ENCODE data around the gene CDC5L.

The CDC5L gene

DNA sequence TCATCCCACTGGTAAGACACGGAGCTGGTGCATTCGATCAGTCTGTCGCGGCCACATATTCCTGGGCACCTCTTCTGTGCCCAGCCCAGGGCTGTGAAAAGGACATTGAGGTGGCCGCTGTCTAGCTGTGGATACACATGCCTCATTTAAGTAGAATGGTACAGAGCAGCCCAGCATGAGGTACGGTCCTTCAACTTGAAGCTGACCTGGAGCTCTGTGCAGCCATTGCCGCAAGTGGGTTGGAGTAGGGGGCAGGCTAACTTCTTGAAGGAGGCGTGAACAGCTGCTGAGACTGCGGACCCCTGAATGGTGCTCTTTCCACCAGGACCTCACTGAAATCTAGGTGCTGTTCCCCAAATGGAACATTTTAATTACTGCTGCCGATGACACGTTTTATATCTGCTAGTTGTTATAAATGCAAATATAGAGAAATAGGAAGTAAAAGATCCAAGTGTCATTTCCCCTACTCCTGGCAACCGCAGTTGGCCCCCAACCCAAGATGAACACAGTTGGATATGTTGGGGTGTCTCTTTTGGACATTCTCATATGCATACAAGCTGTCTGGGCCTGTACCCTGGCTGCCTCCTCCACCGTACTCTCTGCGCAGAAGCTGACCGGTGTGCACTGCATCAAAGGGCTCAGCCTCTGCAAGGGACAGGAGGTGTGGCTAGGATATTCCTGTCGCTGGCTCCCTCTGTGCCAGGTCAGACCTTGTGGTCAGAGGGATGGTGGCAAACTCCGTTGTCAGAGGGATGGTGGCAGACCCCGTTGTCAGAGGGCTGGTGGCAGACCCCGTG lies 86.1 kb downstream of the CDC5L start:
- in situ Hi-C loops (cut with HindIII; ENCODE audit: low sequenced_read_pairs) = no loop called here

DNA sequence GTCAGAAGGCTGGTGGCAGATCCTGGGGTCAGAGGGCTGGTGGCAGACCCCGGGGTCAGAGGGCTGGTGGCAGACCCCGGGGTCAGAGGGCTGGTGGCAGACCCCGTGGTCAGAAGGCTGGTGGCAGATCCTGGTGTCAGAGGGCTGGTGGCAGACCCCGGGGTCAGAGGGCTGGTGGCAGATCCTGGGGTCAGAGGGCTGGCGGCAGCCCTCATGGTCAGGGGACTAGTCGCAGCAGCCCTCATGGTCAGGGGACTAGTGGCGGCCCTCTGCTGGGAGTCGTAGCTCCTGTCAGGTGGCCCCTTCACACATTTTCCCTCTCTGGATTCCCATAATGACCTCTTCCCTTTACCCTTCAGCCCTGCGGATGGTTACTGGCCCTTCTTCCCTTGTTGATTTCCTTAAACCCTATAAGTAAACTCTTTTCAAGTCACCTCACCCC lies 86.7 kb downstream of the CDC5L start:
- in situ Hi-C loops (cut with HindIII; ENCODE audit: low sequenced_read_pairs) = no loop called here

DNA sequence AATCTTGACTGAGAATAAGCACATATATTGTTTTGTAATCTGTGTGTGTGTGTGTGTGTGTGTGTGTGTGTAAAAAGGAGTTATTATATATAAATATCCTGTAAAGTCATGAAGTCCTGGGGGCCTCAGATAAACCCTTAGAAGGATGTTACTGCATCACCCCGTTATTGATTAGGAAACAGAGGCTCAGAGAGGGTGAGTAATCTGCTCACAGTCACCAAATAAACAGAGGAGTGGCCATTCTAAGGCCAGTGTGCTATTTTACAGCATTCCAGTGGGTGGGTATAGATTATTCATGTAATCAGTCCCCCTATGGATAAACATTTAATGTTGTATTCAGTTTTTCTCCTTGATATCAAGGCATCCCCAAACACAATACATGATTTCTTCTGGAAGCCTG lies 87.1 kb downstream of the CDC5L start:
- in situ Hi-C loops (cut with HindIII; ENCODE audit: low sequenced_read_pairs) = no loop called here

DNA sequence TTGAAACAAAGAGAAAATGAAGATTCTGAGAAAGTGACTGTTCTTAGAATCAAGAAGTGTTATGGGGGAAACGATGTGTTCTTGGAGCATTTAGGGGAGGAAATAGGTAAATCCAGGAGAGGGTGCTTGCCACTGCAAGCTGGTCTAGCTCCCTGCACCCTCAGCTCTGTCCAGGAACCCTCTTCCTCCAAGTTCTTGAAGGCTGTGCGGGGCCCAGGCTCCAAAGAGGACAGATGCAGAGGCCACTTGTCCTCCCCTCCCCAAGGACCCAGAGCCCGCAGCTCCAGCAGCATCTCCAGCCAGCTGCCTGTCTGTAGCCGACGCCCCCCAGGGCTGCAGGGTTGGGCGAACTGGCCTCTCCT lies 87.9 kb downstream of the CDC5L start:
- in situ Hi-C loops (cut with HindIII; ENCODE audit: low sequenced_read_pairs) = no loop called here

DNA sequence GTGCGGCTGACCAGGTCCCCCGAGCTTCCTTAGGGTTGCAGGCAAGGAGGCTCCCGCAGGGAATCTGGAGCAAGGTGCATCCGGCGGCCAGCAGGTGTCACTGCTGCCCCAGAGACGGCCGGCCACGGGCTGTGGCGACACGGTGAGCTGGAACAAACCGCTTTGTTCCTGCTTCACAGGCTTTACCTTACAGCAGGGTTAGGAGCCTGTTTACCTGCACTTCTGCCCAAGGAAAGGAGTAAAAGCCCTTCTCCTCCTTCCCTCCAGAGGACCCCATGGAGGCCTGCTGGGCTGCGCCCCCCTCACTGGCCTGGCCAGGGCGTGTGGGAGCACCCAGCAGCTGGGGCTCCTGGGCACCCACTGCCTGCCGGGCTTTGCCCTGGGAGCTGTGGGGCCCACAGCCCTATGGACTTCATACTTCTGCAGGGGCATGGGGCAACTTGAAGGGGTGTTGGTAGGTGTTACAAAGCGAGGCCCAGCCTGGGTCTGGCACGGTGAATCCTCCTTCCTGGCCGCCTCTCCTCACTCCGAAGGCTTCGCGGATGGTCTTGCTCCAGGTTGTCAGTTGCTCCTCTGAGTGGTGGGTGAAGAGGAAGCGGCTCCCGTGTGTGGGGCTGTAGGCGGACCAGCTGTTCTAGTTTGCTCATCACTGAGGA lies 88.4 kb downstream of the CDC5L start:
- in situ Hi-C loops (cut with HindIII; ENCODE audit: low sequenced_read_pairs) = no loop called here

DNA sequence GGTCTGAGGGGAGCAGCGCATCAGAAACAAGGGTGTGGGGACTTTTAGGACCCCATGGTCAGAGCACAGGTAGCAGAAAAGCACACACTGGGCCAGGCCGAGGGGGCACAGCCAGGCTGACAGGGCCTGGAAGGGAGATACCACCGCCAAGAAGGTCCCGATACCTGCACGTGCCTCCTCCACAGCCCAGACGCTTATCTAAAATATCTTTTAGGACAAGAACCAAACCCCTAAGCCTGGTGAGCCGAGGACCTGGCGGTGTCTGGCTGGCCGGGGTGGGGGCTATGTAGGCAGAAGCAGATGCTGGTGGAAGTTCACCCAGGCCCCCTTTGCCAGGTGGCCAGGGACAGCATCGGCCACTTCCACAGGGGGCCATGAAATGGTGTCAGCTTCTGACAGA lies 89.3 kb downstream of the CDC5L start:
- in situ Hi-C loops (cut with HindIII; ENCODE audit: low sequenced_read_pairs) = no loop called here

DNA sequence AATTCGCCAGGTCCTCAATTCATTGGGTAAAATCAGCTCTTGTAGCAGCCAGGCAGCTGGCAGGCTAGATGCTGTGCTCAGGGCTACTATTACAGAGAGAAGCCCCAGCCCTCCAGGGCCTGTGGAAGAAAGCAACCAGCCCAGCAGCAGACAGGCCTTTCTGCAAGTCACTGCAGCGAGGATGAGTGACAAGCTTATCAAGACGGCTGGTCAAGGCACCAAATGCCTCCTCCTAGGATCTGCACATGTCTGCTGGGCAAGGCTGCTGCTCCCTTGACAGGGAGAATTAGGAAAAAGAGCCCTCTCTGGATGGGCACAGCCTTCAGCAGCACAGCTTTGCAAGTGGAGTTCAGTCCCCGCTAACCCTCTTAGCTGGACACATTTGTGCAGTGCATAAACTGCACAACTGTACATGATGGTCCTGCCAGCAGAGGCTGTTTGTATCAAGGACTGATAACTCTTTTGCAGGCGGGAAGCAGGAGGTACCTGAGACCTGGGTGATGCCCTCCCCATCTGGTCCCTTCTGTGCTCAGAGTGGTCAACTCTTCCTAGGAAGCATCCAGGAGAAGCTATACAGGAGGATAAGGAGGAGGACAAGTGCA lies 89.9 kb downstream of the CDC5L start:
- in situ Hi-C loops (cut with HindIII; ENCODE audit: low sequenced_read_pairs) = no loop called here

DNA sequence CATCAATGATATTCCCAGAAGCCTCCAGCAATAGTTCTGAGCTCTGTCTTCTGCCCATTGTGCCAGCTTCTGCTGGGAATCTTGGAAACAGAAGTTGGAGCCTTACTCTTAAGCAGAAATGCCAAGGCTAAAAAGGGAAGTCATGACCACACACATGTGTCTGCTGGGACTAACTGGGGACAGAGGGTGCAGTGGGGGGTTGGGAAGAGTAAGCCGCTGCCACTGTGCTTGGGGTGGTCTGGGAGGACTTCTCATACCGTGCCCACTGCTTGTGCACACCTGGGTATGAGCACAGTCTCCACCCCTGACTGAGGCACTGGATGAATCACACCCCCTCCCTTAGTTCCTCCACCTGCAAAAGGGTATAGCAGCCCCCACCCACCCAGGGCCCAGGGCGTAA lies 90.7 kb downstream of the CDC5L start:
- in situ Hi-C loops (cut with HindIII; ENCODE audit: low sequenced_read_pairs) = no loop called here

DNA sequence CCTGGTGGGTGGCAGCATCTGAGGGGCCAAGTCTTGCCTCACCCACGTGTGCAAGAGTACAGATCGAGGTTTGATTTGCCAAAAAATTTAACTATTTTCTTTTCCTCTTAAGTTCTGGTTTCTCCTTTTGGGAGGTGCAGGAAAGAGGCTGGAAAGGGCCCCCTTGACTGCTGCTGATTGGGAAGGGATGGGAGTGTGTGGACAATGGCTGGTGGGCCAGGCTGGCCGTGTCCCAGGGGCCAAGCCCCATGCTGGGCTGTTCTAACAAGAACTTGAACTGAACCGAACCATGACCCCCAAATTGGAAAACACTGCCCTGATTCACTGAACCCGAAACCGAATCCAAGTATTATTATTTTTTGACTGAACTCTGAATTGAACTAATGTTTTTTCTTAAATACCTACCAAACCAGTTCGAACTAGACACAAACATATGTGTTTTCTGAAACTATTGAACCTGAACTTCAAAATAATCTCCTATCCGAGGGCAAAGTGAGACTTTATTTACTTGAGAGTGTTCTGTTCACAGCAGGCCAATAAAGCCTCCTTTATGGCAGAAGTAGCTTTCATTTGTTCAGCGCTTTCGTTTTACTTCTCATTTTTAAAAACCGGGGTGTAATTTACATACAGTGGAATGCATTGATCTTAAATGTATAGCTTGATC lies 91.2 kb downstream of the CDC5L start:
- in situ Hi-C loops (cut with HindIII; ENCODE audit: low sequenced_read_pairs) = no loop called here

DNA sequence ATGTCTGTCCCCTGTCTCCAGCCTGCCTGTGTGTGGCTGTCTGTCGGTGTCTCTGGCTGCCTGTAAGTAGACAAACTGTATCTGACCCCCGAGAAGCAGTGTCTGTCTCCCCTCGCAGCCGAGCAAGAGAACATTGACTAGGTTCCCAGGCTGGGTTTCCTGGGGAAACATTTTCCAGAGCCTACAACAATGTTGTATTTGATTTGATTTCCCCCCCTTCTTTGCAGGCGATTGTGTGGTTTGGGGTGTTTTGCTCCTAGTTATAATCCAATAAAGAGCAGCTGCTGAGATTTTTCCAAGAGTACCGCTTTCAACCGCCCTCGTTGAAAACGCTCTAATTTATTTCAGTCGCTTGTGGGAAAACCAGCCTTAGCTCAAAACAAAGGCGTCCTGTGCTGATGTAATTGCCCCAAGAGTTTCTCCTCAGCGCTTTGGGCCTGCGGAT lies 92.6 kb downstream of the CDC5L start:
- in situ Hi-C loops (cut with HindIII; ENCODE audit: low sequenced_read_pairs) = no loop called here

DNA sequence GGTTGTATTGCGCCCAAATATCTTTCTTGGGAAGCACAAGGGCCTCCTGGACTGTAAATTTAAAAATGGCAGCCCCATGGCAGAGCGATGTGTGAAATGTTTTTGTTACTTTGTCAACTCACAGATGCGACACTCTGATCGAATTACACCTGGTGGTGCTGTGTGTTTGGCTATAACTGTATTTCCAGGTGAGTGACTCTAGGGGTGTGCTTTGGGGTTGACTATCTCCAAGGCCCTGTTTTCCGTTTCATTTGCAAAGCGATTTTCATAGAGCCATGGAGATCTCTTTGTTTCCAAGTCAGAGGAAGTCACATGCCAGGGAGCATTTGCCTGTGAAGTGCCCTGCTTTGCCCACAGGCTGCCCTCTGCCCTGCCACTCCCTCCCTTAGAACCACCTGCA lies 93.5 kb downstream of the CDC5L start:
- in situ Hi-C loops (cut with HindIII; ENCODE audit: low sequenced_read_pairs) = no loop called here

DNA sequence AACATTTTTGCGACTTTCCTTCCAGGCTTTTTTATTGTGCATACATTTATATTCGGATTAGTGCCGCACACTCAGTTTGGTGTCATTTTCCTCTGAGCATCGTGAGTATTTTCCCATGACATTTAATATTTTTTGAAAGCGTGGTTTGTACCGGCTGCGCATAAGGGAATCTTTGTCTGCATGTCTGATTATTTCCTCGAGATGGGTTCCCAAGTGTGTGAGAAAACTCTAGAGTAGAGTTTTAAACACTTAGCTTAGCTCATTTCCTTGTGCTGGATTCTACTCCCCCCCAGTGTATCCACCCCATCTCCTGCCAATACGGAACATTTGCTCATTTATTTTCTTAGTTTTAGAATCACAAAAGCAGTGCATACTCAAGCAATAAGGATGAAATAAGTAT lies 94.3 kb downstream of the CDC5L start:
- in situ Hi-C loops (cut with HindIII; ENCODE audit: low sequenced_read_pairs) = no loop called here

DNA sequence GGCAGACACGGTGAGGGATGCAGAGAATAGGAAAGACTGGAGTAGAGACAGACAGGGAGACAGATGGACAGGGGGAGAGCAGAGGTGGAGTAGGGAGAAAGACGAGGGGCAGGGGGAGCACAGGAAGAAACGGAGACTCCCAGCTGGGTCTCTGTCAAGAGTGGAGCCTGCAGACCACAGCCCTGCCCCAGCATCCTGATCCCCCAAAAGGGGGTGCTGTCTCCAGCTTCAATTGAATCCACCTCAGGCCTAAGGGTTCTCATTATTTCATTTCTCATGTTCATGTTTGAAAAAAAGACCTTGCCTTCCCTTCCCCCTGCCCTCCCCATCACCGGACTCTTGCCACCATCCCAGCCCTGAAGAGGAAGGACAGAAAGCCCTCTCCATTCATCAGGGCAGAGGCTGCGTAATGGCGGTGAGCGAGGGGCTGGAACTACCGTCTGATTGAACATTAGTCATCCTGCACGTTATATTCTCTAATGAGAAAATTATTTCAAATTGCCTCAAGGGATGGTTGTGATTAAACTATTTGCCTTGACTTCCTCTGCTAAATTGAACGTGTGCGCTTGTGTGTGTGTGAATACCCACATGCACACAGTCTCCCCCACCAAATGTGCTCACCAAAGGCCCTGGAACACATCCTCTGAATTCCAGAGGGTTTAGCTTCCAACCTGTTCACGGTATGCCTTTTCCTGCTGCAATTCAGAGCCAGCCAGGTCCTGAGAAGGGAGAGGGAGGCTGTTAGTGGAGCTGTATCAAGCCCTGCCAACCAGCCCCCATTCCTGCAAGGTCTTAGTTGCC lies 98.3 kb downstream of the CDC5L start:
- in situ Hi-C loops (cut with HindIII; ENCODE audit: low sequenced_read_pairs) = no loop called here

DNA sequence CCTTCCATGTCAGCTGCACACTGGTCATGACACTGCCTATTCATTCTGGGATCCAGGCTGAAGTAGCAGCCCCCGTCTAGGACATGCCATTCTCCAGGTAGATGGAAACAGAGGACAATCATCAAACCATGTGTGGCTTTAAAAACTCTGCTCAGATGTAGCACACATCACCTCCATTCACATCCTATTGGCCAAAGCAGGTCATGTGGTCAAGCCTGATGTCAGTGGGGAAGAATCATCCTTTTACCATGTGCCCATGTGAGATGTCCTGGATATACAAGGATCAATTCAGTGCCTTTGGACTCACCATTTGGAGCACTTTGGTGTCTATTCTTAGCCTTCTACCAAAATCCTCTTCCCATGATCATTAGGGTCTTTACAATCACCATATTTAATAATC lies 99.5 kb downstream of the CDC5L start:
- in situ Hi-C loops (cut with HindIII; ENCODE audit: low sequenced_read_pairs) = no loop called here

DNA sequence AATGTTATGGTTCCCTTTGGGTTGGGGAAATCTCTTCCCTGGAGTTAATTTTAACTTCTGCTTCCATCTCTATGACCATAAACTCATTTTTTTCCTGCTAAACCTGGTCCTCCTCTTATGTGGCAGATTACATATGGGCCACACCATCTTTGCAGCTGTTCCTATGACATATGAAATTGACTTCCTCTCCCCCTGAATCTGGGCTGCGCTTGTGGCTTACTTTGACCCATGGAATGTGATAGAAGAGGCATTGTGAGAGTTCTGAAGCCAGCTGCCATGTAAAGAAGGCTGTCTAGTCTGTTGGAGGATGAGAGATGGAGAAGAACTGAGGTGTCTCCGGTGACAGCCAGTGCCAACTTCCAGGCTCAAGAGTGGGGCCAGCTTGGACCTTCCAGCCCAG lies 100.1 kb downstream of the CDC5L start:
- in situ Hi-C loops (cut with HindIII; ENCODE audit: low sequenced_read_pairs) = no loop called here

DNA sequence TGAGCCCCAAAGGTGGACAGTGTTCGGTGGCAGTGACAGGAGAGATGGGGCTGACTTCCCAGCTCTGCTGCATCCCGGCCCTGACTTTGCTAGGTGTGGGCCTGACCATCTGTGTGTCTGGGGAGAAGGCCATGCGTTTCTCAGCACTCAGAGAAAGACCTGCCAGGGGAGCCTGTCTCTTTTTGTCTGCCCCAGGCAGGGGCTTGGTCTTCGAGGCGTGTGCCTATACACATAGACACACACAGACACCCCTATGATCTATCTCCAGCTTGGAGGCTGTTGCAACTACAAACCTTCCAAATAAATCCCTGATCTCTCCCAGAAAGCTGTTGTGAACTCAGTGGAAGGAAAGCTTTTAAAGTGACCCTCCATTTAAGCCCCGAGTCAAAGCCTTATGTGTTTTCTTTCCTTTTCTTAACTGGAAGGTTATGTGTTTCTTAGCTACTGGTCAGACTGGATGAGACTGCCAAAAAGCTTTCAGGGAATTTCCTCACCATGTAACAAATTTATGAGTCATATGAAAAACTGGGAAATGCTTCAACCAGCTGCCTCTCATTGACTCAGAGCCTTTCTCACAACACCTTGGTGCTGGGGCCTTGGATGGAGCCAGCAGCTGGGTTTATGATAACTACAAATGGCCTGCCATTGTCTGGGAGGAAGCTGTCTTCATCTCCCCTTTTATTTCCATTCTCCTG lies 102.6 kb downstream of the CDC5L start:
- in situ Hi-C loops (cut with HindIII; ENCODE audit: low sequenced_read_pairs) = no loop called here

DNA sequence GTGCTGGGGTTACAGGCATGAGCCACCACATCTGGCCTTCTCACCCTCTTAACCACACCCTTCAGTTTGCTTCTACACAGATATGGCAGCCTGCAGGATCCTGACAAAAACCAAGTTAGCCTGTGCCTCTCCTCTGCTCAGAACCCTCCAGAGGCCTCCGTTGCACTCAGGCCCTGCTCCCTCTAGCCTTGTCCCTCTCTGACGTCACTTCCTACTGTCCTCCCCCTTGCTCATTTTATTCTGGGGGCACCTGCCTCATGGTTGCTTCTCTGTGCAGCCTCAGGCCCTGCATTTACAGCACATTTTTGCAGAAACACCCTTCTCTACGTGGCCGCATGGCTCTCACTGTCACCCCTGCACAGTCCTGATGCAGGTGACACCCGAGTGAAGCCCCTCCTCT lies 105.6 kb downstream of the CDC5L start:
- in situ Hi-C loops (cut with HindIII; ENCODE audit: low sequenced_read_pairs) = no loop called here

DNA sequence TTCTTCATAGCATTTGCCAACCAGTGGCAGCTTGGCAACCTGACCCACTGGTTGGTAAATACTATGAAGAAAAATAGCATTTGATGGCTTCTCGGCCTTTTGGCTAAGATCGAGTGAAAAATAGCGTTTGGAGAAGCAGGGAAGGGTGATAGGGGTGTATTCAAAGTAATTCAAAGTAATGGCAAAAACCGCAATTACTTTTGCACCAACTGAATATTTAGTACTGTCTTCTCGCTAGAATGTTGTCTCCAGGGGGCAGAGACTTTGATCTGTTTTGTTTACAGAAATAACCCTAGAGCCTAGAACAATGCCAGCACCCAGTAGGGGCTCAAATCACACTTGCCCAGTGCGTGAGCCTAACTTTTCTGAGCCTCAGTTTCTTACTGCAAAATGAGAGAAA lies 106.1 kb downstream of the CDC5L start:
- in situ Hi-C loops (cut with HindIII; ENCODE audit: low sequenced_read_pairs) = no loop called here

DNA sequence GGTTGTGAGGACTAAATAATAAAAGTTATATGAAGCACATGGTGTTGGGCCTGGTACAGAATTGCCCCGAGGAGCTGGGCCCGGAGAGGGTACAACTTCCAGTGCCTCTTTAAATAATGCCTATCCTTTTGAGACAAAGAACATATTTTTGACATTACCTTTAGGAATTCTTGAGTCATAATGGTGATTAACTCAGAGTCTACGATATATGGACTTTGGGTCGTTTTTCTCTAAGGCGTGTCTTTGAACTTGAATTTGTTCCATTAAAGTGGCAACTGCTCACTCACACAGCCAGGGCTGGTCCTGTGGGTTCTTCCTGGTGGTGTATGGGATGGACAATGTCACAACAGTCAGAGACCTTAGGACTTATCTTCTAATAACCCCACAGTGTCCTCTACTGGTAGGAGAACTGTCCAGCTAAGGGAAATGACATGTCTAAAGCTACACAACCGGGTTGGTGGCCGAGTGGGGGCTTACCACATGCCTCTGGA lies 106.5 kb downstream of the CDC5L start:
- in situ Hi-C loops (cut with HindIII; ENCODE audit: low sequenced_read_pairs) = no loop called here

Data from endothelial cell of hepatic sinusoid (primary cell).